HG03280 (cell line): ENCODE measurements around the gene CC2D2B.

ENCODE experiments used
- ATAC-seq: cut with Tn5 transposase; IDR thresholded peaks from one replicate; pipeline ENCODE4 v1.9.1; 2021; ENCODE audit warnings: mild to moderate bottlenecking, moderate library complexity; ENCODE audit not compliant: unreplicated experiment

The CC2D2B gene

GRCh38 chr10:96074776-96075175 is 167.0 kb downstream of the CC2D2B start:
- ATAC-seq: no peak

DNA sequence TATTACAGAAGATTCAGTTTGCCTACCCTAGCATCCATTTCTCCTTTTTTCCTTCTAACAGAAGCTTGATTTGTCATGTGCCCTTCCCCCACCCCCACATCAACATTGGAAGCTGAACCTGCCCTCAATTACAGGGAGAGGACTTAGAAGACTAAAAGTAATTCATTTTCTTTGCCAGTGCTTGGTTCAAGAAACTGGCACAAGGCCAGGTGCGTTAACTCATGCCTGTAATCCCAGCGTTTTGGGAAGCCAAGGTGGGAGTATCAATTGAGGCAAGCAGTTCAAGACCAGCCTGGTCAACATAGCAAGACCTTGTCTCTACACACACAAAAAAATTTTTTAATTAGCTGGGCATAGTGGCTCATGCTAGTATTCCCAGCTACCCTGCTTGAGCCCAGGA is 168.2 kb downstream of the CC2D2B start:
- ATAC-seq: no peak

GRCh38 chr10:96077156-96077555 is 169.4 kb downstream of the CC2D2B start:
- no peak for ATAC-seq

DNA sequence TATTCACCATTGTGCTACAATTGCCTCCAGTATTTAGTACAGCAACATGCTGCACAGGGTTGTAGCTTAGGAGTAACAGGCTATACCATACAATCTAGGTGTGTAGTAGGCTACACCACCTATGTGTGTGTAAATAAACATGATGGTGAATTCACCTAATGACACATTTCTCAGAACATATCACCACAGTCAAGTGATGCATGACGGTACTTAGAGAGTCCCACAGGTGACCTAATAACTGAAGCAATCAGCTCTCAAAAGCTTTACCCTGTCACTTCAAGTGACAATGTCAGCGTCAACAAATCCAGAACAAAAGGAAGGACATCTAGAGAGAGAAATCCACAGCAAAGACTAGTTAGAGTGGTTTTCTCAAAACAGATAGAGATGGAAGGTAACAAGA is 174.4 kb downstream of the CC2D2B start:
- no peak for ATAC-seq
